AG04449 (cell line): ENCODE measurements around the gene SMOC1.

Experiments used
- CTCF ChIA-PET: fragments of 350-600 bp; formaldehyde crosslinking; extraction: SDS; loops from one replicate; lab custom pipeline; 2021; ENCODE audit warnings: antibody characterized with exemption; lab: Yijun Ruan, JAX
- POLR2A ChIA-PET: fragments of 400-600, 350-600 bp; formaldehyde crosslinking; extraction: SDS; loops from one replicate; lab custom pipeline; 2020; ENCODE audit warnings: antibody characterized with exemption, inconsistent platforms; lab: Yijun Ruan, JAX
- DNase-seq: peaks from one replicate; pipeline ENCODE4 v3.0.0-alpha.2; 2010; ENCODE audit warnings: low read depth, low spot score
- H3K4me3 ChIP-seq: 2 replicates; pipeline ENCODE4 v1.5.1; 2011; ENCODE audit warnings: low read depth, mild to moderate bottlenecking, control low read depth, low read length
- CTCF ChIP-seq: IDR thresholded peaks from one replicate; pipeline ENCODE4 v1.5.1; 2011; ENCODE audit warnings: mild to moderate bottlenecking, moderate library complexity, low read length, control low read depth, inconsistent platforms; ENCODE audit not compliant: insufficient read depth; ENCODE audit errors: missing control alignments

The SMOC1 gene

GRCh38 chr14:69879175-69880043 is at the start of gene SMOC1:
SMOC1 (plus strand) TSS chr14:69879416; CDS start chr14:69879679, 263 bp downstream.
- ChIA-PET POLR2A (no interaction called here), CTCF (no interaction called here)
- H3K4me3 ChIP-seq = no peak within 1 kb of the TSS
- TF ChIP-seq CTCF = no peak
- no peak for DNase-seq

- ChIA-PET POLR2A (no interaction called here), CTCF (no interaction called here)
- H3K4me3 ChIP-seq = no peak overlapping the region
- no peak for DNase-seq
- no peak for TF ChIP-seq CTCF
These were observed 40.3 kb upstream of the SMOC1 start for GRCh38 chr14:69838881-69839416.

- POLR2A ChIA-PET = no interaction called here
- DNase-seq = no peak
- CTCF ChIA-PET = no interaction called here
- TF ChIP-seq CTCF = no peak
- H3K4me3 ChIP-seq = no peak overlapping the region
These were observed 39.6 kb upstream of the SMOC1 start for GRCh38 chr14:69839661-69840060.

- ChIA-PET POLR2A (no interaction called here), CTCF (no interaction called here)
- no peak for TF ChIP-seq CTCF
- no peak for DNase-seq
- H3K4me3 ChIP-seq = no peak overlapping the region
These were observed 37.6 kb upstream of the SMOC1 start for GRCh38 chr14:69841656-69842055.

- no peak for TF ChIP-seq CTCF
- H3K4me3 ChIP-seq = no peak overlapping the region
- no peak for DNase-seq
- POLR2A ChIA-PET = no interaction called here
- CTCF ChIA-PET = no interaction called here
These were observed 36.4 kb upstream of the SMOC1 start for GRCh38 chr14:69842686-69843420.

- ChIA-PET POLR2A (no interaction called here), CTCF (interaction anchor here (1.6 kb wide), 1 partner anchor 25 kb away, joined by 4 read pairs; no protein-coding TSS in a partner anchor)
- DNase-seq = no peak
- no peak for TF ChIP-seq CTCF
- no peak overlapping the region for H3K4me3 ChIP-seq
These were observed 35.0 kb upstream of the SMOC1 start for GRCh38 chr14:69844171-69844570.
